Panc1 (cell line): Measurements from ENCODE around the gene EEF1AKMT2. TPM values are rescaled to one million over a fixed set of nuclear protein-coding genes. Genes with fewer than 3 reads are reported as not detected.

Source experiments
- ATAC-seq: fragments of 200-7000 bp; cut with Tn5 transposase; 2 replicates; pipeline ENCODE4 v1.9.1; 2020; ENCODE audit warnings: mild to moderate bottlenecking, moderate library complexity
- BruUV-seq: library from RNA; stranded (reverse); fragments of 400-500 nt; replicated peaks from 2 replicates; lab custom pipeline; 2021; lab: Mats Ljungman, UMichigan
- CTCF ChIA-PET: fragments of 300-600 bp; sonication (Branson Sonifier 250); formaldehyde crosslinking; loops from one replicate; lab custom pipeline; 2022; ENCODE audit warnings: antibody characterized with exemption; lab: Charles Lee
- POLR2A ChIA-PET: fragments of 300-600 bp; sonication (Branson Sonifier 250); formaldehyde crosslinking; loops from one replicate; lab custom pipeline; 2022; ENCODE audit warnings: antibody characterized with exemption; lab: Charles Lee
- DNase-seq: peaks from one replicate; pipeline ENCODE4 v3.0.0-alpha.2; 2010; ENCODE audit warnings: low read depth, low spot score
- H3K27ac ChIP-seq: 2 replicates; pipeline ENCODE4 v1.5.1; 2011; ENCODE audit warnings: mild to moderate bottlenecking, low read length, inconsistent platforms
- H3K27me3 ChIP-seq: fragments of 200-500 bp; sonication (Bioruptor generic); 2 replicates; pipeline ENCODE4 v1.6.0; 2014; ENCODE audit warnings: low read length, inconsistent platforms; ENCODE audit not compliant: control insufficient read depth, insufficient read depth
- H3K36me3 ChIP-seq: fragments of 200-500 bp; sonication (Bioruptor generic); 2 replicates; pipeline ENCODE4 v1.5.1; 2014; ENCODE audit warnings: inconsistent platforms, mild to moderate bottlenecking, low read length, moderate library complexity; ENCODE audit not compliant: control insufficient read depth, insufficient read depth
- H3K4me1 ChIP-seq: 2 replicates; pipeline ENCODE4 v1.5.1; 2011; ENCODE audit warnings: inconsistent platforms, mild to moderate bottlenecking, low read length, moderate library complexity; ENCODE audit not compliant: control insufficient read depth, insufficient read depth
- H3K4me3 ChIP-seq, 2 experiments: 2 replicates each; pipeline ENCODE4 v1.5.1; 2011 to 2012; ENCODE audit warnings: low read depth in 2 of 2, low read length in 2 of 2, mild to moderate bottlenecking in 2 of 2, inconsistent platforms in 1 of 2, moderate library complexity in 1 of 2
- H3K9me3 ChIP-seq: fragments of 200-500 bp; sonication (Bioruptor generic); 2 replicates; pipeline ENCODE4 v1.5.1; 2014; ENCODE audit warnings: low read depth, mild to moderate bottlenecking, inconsistent platforms, low read length, moderate library complexity; ENCODE audit not compliant: control insufficient read depth, insufficient read depth
- POLR2AphosphoS5 ChIP-seq: IDR thresholded peaks from 2 replicates; pipeline ENCODE4 v1.6.1; 2012; ENCODE audit warnings: mild to moderate bottlenecking, low read depth, low read length, moderate library complexity
- SIN3A ChIP-seq: IDR thresholded peaks from 2 replicates; pipeline ENCODE4 v1.6.1; 2012; ENCODE audit warnings: low read depth, mild to moderate bottlenecking, low read length, moderate library complexity, borderline replicate concordance; ENCODE audit not compliant: insufficient read depth
- TCF7L2 ChIP-seq: IDR thresholded peaks from 2 replicates; pipeline ENCODE4 v1.6.1; 2011; ENCODE audit warnings: mild to moderate bottlenecking, low read depth, low read length, inconsistent platforms
- in situ Hi-C: cut with HindIII; loops from 2 replicates; pipeline ENCODE4 v1.10.0; 2016; ENCODE audit warnings: low sequenced_read_pairs, low pct_unique_long_range_greater_than_20kb
- intact Hi-C: fragments of 100-400 bp; cut with micrococcal nuclease; formaldehyde crosslinking; loops from one replicate; pipeline ENCODE4 v1.10.0; 2022; ENCODE audit not compliant: unreplicated experiment
- total RNA-seq: library from RNA; stranded (reverse); gene quantifications from one replicate; pipeline ENCODE4 v1.2.1, GENCODE V29; 2021; ENCODE audit not compliant: unreplicated experiment
- TF ChIP-seq, protein P1 (sequence below): fragments of 450-650 bp; IDR thresholded peaks from 2 replicates; pipeline ENCODE4 v1.5.1; 2017; ENCODE audit warnings: mild to moderate bottlenecking
- TF ChIP-seq, protein P2 (sequence below), 2 experiments: IDR thresholded peaks; 2 replicates each; pipeline ENCODE4 v1.6.1; 2011 to 2012; ENCODE audit warnings: low read depth in 2 of 2, control low read depth in 1 of 2, low read length in 1 of 2, mild to moderate bottlenecking in 1 of 2, moderate library complexity in 1 of 2; ENCODE audit not compliant: insufficient read depth in 1 of 2

The EEF1AKMT2 gene
- total RNA-seq, 1 experiment from 2014 or later = 39.2 TPM

DNA sequence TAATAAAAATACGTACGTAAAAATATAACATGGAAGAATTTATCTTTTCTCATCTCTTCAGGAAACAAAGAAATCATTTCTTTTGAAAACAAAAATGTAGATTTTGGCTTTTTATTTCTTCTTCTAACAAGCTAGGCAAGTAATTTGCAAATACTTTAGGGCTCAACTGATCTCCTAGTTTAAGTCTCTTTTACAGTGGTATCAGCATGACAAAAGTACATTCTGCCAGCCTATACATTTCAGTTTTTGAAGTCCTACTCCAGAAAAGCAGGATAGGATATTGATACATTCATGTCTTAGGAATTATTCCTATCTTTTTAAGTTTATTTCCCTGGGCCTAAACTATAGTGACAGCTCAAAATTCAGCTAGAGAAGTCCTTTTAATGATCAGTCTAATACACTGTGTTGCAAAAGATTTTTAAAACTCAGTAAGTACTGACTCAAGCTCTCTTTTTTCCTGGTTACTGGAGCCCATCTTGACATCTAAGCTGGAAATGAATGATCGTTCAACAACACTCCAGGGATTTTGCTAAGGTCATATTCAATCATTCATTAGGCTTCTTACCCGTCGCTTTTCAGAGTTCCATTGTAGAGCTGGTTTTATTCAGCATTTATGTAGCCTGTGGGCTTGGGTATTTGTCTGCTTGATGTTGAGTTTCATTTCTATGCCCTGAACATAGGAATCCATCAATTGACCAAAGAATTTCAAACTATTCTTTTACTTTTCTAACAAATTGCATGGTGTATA lies 35.4 kb downstream of the EEF1AKMT2 start:
- Histone ChIP-seq H3K4me1 (no peaks in the 10 kb centered on the region), H3K27me3 (no peaks in the 10 kb centered on the region), H3K27ac (no peak overlapping the region), H3K4me3 (no peak overlapping the region), H3K9me3 (no peaks in the 10 kb centered on the region), H3K36me3 (peaks cover 49% of the 10 kb centered on the region)
- in situ Hi-C loops (no loop called here), intact Hi-C loops (no loop called here)
- ChIA-PET POLR2A (interaction anchor here (0.6 kb wide), 1 partner anchor 105 kb away, joined by 4 read pairs; no protein-coding TSS in a partner anchor), CTCF (interaction anchor here (0.5 to 0.6 kb wide), 2 partner anchors 10 to 784 kb away, joined by 3 read pairs; no protein-coding TSS in a partner anchor)
- no TSS peak for BruUV-seq
- TF ChIP-seq SIN3A = no peak
- no peak for TF ChIP-seq POLR2AphosphoS5
- TF ChIP-seq TCF7L2 = no peak
- TF ChIP-seq, protein P1, sequence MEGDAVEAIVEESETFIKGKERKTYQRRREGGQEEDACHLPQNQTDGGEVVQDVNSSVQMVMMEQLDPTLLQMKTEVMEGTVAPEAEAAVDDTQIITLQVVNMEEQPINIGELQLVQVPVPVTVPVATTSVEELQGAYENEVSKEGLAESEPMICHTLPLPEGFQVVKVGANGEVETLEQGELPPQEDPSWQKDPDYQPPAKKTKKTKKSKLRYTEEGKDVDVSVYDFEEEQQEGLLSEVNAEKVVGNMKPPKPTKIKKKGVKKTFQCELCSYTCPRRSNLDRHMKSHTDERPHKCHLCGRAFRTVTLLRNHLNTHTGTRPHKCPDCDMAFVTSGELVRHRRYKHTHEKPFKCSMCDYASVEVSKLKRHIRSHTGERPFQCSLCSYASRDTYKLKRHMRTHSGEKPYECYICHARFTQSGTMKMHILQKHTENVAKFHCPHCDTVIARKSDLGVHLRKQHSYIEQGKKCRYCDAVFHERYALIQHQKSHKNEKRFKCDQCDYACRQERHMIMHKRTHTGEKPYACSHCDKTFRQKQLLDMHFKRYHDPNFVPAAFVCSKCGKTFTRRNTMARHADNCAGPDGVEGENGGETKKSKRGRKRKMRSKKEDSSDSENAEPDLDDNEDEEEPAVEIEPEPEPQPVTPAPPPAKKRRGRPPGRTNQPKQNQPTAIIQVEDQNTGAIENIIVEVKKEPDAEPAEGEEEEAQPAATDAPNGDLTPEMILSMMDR = no peak
- TF ChIP-seq, protein P2, sequence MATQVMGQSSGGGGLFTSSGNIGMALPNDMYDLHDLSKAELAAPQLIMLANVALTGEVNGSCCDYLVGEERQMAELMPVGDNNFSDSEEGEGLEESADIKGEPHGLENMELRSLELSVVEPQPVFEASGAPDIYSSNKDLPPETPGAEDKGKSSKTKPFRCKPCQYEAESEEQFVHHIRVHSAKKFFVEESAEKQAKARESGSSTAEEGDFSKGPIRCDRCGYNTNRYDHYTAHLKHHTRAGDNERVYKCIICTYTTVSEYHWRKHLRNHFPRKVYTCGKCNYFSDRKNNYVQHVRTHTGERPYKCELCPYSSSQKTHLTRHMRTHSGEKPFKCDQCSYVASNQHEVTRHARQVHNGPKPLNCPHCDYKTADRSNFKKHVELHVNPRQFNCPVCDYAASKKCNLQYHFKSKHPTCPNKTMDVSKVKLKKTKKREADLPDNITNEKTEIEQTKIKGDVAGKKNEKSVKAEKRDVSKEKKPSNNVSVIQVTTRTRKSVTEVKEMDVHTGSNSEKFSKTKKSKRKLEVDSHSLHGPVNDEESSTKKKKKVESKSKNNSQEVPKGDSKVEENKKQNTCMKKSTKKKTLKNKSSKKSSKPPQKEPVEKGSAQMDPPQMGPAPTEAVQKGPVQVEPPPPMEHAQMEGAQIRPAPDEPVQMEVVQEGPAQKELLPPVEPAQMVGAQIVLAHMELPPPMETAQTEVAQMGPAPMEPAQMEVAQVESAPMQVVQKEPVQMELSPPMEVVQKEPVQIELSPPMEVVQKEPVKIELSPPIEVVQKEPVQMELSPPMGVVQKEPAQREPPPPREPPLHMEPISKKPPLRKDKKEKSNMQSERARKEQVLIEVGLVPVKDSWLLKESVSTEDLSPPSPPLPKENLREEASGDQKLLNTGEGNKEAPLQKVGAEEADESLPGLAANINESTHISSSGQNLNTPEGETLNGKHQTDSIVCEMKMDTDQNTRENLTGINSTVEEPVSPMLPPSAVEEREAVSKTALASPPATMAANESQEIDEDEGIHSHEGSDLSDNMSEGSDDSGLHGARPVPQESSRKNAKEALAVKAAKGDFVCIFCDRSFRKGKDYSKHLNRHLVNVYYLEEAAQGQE (IDR thresholded peaks at IDR 0.05; ENCODE audit: insufficient read depth in 1 of 2, low read depth in 2 of 2, low read length in 1 of 2) = no peak
- no peak for DNase-seq
- ATAC-seq = no peak

DNA sequence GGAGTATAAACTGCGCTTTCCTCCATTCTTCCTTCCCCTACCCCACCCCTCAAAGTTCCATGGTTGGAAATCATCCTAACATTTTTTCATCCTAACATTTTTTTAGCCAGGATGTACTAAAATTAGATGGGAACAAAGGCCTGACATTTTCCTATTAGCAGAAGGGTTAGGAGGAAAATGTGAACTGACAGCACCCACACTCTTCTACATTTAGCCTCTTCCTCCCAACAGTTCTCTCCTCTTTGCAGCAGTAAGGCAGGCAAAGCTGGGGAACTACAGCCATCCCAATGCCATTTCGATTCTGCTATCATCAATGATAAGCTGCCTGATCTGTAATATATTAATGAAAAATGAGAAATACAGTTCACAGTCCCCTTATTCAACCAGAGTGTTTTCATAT lies 36.1 kb downstream of the EEF1AKMT2 start:
- ChIA-PET CTCF (no interaction called here), POLR2A (interaction anchor here (0.6 kb wide), 1 partner anchor 17 kb away, joined by 3 read pairs; no protein-coding TSS in a partner anchor)
- in situ Hi-C loops = no loop called here
- Histone ChIP-seq H3K4me3 (no peak overlapping the region), H3K9me3 (no peaks in the 10 kb centered on the region), H3K36me3 (peaks cover 49% of the 10 kb centered on the region), H3K27ac (no peak overlapping the region), H3K4me1 (no peaks in the 10 kb centered on the region), H3K27me3 (no peaks in the 10 kb centered on the region)
- no peak for TF ChIP-seq TCF7L2
- TF ChIP-seq POLR2AphosphoS5 = no peak
- TF ChIP-seq SIN3A = no peak
- TF ChIP-seq, protein P2 (IDR thresholded peaks at IDR 0.05; ENCODE audit: insufficient read depth in 1 of 2, low read depth in 2 of 2, low read length in 1 of 2) = no peak
- TF ChIP-seq, protein P1 = no peak
- DNase-seq (no peak), ATAC-seq (no peak)
- no TSS peak for BruUV-seq
- intact Hi-C loops = no loop called here
